ENCODE data around the gene NAXE.
"Not testable (repeated sequence)": the region's sequence is repeated elsewhere in the genome, so short reads cannot be mapped to it uniquely, and the experiment has no call there.

NAXE gene

GRCh38 chr1:156624814-156625435 lies 33.3 kb downstream of the NAXE start:
- DNase-seq, result no peak

GRCh38 chr1:156625436-156626078 lies 34.0 kb downstream of the NAXE start:
- peak; percentile 84 for DNase-seq

GRCh38 chr1:156626079-156626438 lies 34.5 kb downstream of the NAXE start:
- DNase-seq, result no peak

GRCh38 chr1:156627313-156627880 lies 35.8 kb downstream of the NAXE start:
- peak; percentile 57 for DNase-seq

GRCh38 chr1:156629823-156630449 lies 38.4 kb downstream of the NAXE start:
- no peak for DNase-seq

- DNase-seq, result not testable (repeated sequence)
These were observed 39.6 kb downstream of the NAXE start for GRCh38 chr1:156631152-156631551.

GRCh38 chr1:156632355-156632754 lies 40.8 kb downstream of the NAXE start:
- no peak for DNase-seq

- no peak for DNase-seq
These were observed 46.8 kb downstream of the NAXE start for GRCh38 chr1:156638189-156638985.

GRCh38 chr1:156639601-156640101 lies 48.1 kb downstream of the NAXE start:
- DNase-seq, result no peak

GRCh38 chr1:156640842-156641706 lies 49.5 kb downstream of the NAXE start:
- no peak for DNase-seq

- DNase-seq, result peak; percentile 38
These were observed 50.2 kb downstream of the NAXE start, which contains the start of gene BCAN for GRCh38 chr1:156641761-156642264. Gene BCAN, plus strand, starts transcription at chr1:156642117. Its CDS starts 3,938 bp downstream, at chr1:156646055.

- DNase-seq, result no peak
These were observed 50.9 kb downstream of the NAXE start for GRCh38 chr1:156642265-156643048.

GRCh38 chr1:156643049-156643777 lies 51.6 kb downstream of the NAXE start:
- DNase-seq, result no peak

GRCh38 chr1:156643778-156644092 lies 52.2 kb downstream of the NAXE start:
- peak; percentile 39 for DNase-seq

Measured in stimulated activated CD8-positive, alpha-beta memory T cell treated with anti-CD3 and anti-CD28 coated beads, Interleukin-4, amount 100 ng/mL, for 48 hours (primary cell).